HepG2 (cell line): Measurements from ENCODE around the gene ARL3. TPM values are rescaled to one million over a fixed set of nuclear protein-coding genes. Genes with fewer than 3 reads are reported as not detected.

ENCODE experiments used
- BHLHE40 ChIP-seq: IDR thresholded peaks from 2 replicates; pipeline ENCODE4 v1.6.1; 2011; ENCODE audit warnings: low read length, improper control_type of control experiment
- CTCF ChIP-seq: sonication (generic); formaldehyde crosslinking; IDR thresholded peaks from 2 replicates; pipeline ENCODE4 v1.5.0; 2020; ENCODE audit warnings: mild to moderate bottlenecking, missing genetic modification reagents, moderate library complexity
- GABPB1 ChIP-seq: IDR thresholded peaks from 2 replicates; pipeline ENCODE4 v1.6.1; 2016; ENCODE audit warnings: mild to moderate bottlenecking, missing genetic modification reagents, moderate library complexity, missing compliant biosample characterization
- KAT8 ChIP-seq: IDR thresholded peaks from 2 replicates; pipeline ENCODE4 v1.6.1; 2016; ENCODE audit warnings: missing genetic modification reagents, missing compliant biosample characterization
- MTA1 ChIP-seq: sonication (generic); formaldehyde crosslinking; IDR thresholded peaks from 2 replicates; pipeline ENCODE4 v1.4.0; 2020; ENCODE audit warnings: missing genetic modification reagents, mild to moderate bottlenecking, borderline replicate concordance
- NFE2L1 ChIP-seq: sonication (generic); formaldehyde crosslinking; IDR thresholded peaks from 2 replicates; pipeline ENCODE4 v1.4.0; 2020; ENCODE audit warnings: missing genetic modification reagents, mild to moderate bottlenecking, borderline replicate concordance
- SIN3A ChIP-seq: IDR thresholded peaks from 2 replicates; pipeline ENCODE4 v1.6.1; 2011; ENCODE audit warnings: low read depth, mild to moderate bottlenecking, control low read depth, low read length, borderline replicate concordance
- SP140L ChIP-seq: sonication (generic); formaldehyde crosslinking; IDR thresholded peaks from 2 replicates; pipeline ENCODE4 v1.4.0; 2020; ENCODE audit warnings: missing genetic modification reagents, borderline replicate concordance
- TRIM24 ChIP-seq: sonication (generic); formaldehyde crosslinking; IDR thresholded peaks from 2 replicates; pipeline ENCODE4 v1.8.0; 2022; ENCODE audit warnings: mild to moderate bottlenecking, missing genetic modification reagents
- YEATS2 ChIP-seq: sonication (generic); formaldehyde crosslinking; IDR thresholded peaks from 2 replicates; pipeline ENCODE4 v1.4.0; 2020; ENCODE audit warnings: missing genetic modification reagents, borderline replicate concordance
- ZNF260 ChIP-seq: sonication (generic); formaldehyde crosslinking; IDR thresholded peaks from 2 replicates; pipeline ENCODE4 v1.4.0; 2020; ENCODE audit warnings: missing genetic modification reagents, low read depth, mild to moderate bottlenecking, borderline replicate concordance
- ZNF263 ChIP-seq: sonication (generic); formaldehyde crosslinking; IDR thresholded peaks from 2 replicates; pipeline ENCODE4 v1.4.0; 2020; ENCODE audit warnings: missing genetic modification reagents
- ZNF543 ChIP-seq: sonication (generic); formaldehyde crosslinking; IDR thresholded peaks from 2 replicates; pipeline ENCODE4 v1.4.0; 2020; ENCODE audit warnings: mild to moderate bottlenecking, missing genetic modification reagents
- polyA plus RNA-seq, 8 experiments: library from polyadenylated mRNA; depleted of rRNA in 3 of 8; stranded (reverse) in 7 of 8; unstranded in 1 of 8; fragments of >200 nt; fragmentation: Illumina TruSeq in 4 of 8; extraction: Trizol in 4 of 8; gene quantifications; 2 replicates each; pipeline versions ENCODE4 v1.2.1 to v1.2.3, GENCODE V29; 2011 to 2016; ENCODE audit warnings: low read depth in 4 of 8, missing spikeins in 1 of 8, mixed read lengths in 1 of 8; ENCODE audit not compliant: insufficient read depth in 1 of 8
- total RNA-seq, 5 experiments: library from RNA; depleted of rRNA; stranded (reverse); fragments of >200 nt; fragmentation: Illumina TruSeq; extraction: Trizol; gene quantifications; 2 replicates each; pipeline ENCODE4 v1.2.3, GENCODE V29; 2016; ENCODE audit warnings: low read depth in 1 of 5
- TF ChIP-seq, protein P1 (sequence below): sonication (generic); formaldehyde crosslinking; IDR thresholded peaks from 2 replicates; pipeline ENCODE4 v1.4.0; 2020; ENCODE audit warnings: missing genetic modification reagents
- TF ChIP-seq, protein P2 (sequence below): sonication (generic); formaldehyde crosslinking; IDR thresholded peaks from 2 replicates; pipeline ENCODE4 v1.4.0; 2020; ENCODE audit warnings: missing genetic modification reagents, borderline replicate concordance
- TF ChIP-seq, protein P3 (sequence below): sonication (generic); formaldehyde crosslinking; IDR thresholded peaks from 2 replicates; pipeline ENCODE4 v1.4.0; 2020; ENCODE audit warnings: missing genetic modification reagents
- TF ChIP-seq, protein P4 (sequence below): sonication (generic); formaldehyde crosslinking; IDR thresholded peaks from 2 replicates; pipeline ENCODE4 v1.4.0; 2020; ENCODE audit warnings: mild to moderate bottlenecking, missing genetic modification reagents

ARL3 gene
- total and polyA plus RNA-seq, 2 of the 13 experiments (the other 11 are each of a cell fraction or from before 2014, with no cell fraction given), result 5.2 to 6.6 TPM

GRCh38 chr10:102669206-102670064 is 44.8 kb downstream of the ARL3 start (continued):
- TF ChIP-seq, protein P1, sequence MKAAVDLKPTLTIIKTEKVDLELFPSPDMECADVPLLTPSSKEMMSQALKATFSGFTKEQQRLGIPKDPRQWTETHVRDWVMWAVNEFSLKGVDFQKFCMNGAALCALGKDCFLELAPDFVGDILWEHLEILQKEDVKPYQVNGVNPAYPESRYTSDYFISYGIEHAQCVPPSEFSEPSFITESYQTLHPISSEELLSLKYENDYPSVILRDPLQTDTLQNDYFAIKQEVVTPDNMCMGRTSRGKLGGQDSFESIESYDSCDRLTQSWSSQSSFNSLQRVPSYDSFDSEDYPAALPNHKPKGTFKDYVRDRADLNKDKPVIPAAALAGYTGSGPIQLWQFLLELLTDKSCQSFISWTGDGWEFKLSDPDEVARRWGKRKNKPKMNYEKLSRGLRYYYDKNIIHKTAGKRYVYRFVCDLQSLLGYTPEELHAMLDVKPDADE, result no peak
- TF ChIP-seq TRIM24 (no peak), SIN3A (no peak), KAT8 (CRISPR knock-in tag) (0 out of 2 replicates have a peak, but pooled peaks have one; percentile 25), ZNF543 (CRISPR knock-in tag) (no peak), ZNF260 (CRISPR knock-in tag) (no peak), CTCF (CRISPR knock-in tag) (peak; percentile 70), NFE2L1 (CRISPR knock-in tag) (no peak), MTA1 (0 out of 2 replicates have a peak, but pooled peaks have one; percentile 28), SP140L (CRISPR knock-in tag) (no peak), GABPB1 (CRISPR knock-in tag) (peak; percentile 8; the same call in 1 of the 2 replicates), ZNF263 (CRISPR knock-in tag) (no peak), BHLHE40 (no peak), YEATS2 (CRISPR knock-in tag) (no peak)
- TF ChIP-seq, protein P2, sequence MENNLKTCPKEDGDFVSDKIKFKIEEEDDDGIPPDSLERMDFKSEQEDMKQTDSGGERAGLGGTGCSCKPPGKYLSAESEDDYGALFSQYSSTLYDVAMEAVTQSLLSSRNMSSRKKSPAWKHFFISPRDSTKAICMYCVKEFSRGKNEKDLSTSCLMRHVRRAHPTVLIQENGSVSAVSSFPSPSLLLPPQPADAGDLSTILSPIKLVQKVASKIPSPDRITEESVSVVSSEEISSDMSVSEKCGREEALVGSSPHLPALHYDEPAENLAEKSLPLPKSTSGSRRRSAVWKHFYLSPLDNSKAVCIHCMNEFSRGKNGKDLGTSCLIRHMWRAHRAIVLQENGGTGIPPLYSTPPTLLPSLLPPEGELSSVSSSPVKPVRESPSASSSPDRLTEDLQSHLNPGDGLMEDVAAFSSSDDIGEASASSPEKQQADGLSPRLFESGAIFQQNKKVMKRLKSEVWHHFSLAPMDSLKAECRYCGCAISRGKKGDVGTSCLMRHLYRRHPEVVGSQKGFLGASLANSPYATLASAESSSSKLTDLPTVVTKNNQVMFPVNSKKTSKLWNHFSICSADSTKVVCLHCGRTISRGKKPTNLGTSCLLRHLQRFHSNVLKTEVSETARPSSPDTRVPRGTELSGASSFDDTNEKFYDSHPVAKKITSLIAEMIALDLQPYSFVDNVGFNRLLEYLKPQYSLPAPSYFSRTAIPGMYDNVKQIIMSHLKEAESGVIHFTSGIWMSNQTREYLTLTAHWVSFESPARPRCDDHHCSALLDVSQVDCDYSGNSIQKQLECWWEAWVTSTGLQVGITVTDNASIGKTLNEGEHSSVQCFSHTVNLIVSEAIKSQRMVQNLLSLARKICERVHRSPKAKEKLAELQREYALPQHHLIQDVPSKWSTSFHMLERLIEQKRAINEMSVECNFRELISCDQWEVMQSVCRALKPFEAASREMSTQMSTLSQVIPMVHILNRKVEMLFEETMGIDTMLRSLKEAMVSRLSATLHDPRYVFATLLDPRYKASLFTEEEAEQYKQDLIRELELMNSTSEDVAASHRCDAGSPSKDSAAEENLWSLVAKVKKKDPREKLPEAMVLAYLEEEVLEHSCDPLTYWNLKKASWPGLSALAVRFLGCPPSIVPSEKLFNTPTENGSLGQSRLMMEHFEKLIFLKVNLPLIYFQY (CRISPR knock-in tag), result no peak
- TF ChIP-seq, protein P3, sequence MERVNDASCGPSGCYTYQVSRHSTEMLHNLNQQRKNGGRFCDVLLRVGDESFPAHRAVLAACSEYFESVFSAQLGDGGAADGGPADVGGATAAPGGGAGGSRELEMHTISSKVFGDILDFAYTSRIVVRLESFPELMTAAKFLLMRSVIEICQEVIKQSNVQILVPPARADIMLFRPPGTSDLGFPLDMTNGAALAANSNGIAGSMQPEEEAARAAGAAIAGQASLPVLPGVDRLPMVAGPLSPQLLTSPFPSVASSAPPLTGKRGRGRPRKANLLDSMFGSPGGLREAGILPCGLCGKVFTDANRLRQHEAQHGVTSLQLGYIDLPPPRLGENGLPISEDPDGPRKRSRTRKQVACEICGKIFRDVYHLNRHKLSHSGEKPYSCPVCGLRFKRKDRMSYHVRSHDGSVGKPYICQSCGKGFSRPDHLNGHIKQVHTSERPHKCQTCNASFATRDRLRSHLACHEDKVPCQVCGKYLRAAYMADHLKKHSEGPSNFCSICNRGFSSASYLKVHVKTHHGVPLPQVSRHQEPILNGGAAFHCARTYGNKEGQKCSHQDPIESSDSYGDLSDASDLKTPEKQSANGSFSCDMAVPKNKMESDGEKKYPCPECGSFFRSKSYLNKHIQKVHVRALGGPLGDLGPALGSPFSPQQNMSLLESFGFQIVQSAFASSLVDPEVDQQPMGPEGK, result peak; percentile 56; the same call in 1 of the 2 replicates
- TF ChIP-seq, protein P4, sequence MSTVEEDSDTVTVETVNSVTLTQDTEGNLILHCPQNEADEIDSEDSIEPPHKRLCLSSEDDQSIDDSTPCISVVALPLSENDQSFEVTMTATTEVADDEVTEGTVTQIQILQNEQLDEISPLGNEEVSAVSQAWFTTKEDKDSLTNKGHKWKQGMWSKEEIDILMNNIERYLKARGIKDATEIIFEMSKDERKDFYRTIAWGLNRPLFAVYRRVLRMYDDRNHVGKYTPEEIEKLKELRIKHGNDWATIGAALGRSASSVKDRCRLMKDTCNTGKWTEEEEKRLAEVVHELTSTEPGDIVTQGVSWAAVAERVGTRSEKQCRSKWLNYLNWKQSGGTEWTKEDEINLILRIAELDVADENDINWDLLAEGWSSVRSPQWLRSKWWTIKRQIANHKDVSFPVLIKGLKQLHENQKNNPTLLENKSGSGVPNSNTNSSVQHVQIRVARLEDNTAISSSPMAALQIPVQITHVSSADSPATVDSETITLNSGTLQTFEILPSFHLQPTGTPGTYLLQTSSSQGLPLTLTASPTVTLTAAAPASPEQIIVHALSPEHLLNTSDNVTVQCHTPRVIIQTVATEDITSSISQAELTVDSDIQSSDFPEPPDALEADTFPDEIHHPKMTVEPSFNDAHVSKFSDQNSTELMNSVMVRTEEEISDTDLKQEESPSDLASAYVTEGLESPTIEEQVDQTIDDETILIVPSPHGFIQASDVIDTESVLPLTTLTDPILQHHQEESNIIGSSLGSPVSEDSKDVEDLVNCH (CRISPR knock-in tag), result no peak
